HL-60 (cell line): ENCODE results near the gene SMIM22.

Source experiments
- DNase-seq, 2 experiments: peaks; one replicate each; pipeline ENCODE4 v3.0.0-alpha.2; 2010 to 2020; ENCODE audit warnings: low read depth in 1 of 2, low spot score in 1 of 2
- H3K27ac ChIP-seq: fragments of 250-450 bp; sonication (Bioruptor Pico); replicated peaks from 2 replicates; pipeline ENCODE4 v1.5.1; 2020; ENCODE audit warnings: mild to moderate bottlenecking, moderate library complexity
- H3K27me3 ChIP-seq: fragments of 250-450 bp; sonication (Bioruptor Pico); 2 replicates; pipeline ENCODE4 v1.5.1; 2021; ENCODE audit warnings: mild to moderate bottlenecking, moderate library complexity; ENCODE audit not compliant: insufficient read depth, poor library complexity, severe bottlenecking
- H3K4me3 ChIP-seq: replicated peaks from 2 replicates; pipeline ENCODE4 v1.5.1; 2011; ENCODE audit warnings: mild to moderate bottlenecking, control low read depth, low read length; ENCODE audit not compliant: insufficient read depth
- GABPA ChIP-seq: IDR thresholded peaks from 2 replicates; pipeline ENCODE4 v1.6.1; 2012; ENCODE audit warnings: low read depth
- POLR2AphosphoS5 ChIP-seq: IDR thresholded peaks from 2 replicates; pipeline ENCODE4 v1.6.1; 2012; ENCODE audit warnings: low read depth
- SPI1 ChIP-seq: IDR thresholded peaks from 2 replicates; pipeline ENCODE4 v1.6.1; 2012; ENCODE audit warnings: low read depth, mild to moderate bottlenecking, borderline replicate concordance
- TF ChIP-seq, protein P1 (sequence below): IDR thresholded peaks from one replicate; pipeline ENCODE4 v1.5.1; 2011; ENCODE audit warnings: low read length, control low read depth, inconsistent platforms; ENCODE audit not compliant: insufficient read depth
- TF ChIP-seq, protein P2 (sequence below): IDR thresholded peaks from 2 replicates; pipeline ENCODE4 v1.6.1; 2012; ENCODE audit warnings: low read depth; ENCODE audit not compliant: insufficient replicate concordance

SMIM22 gene

DNA sequence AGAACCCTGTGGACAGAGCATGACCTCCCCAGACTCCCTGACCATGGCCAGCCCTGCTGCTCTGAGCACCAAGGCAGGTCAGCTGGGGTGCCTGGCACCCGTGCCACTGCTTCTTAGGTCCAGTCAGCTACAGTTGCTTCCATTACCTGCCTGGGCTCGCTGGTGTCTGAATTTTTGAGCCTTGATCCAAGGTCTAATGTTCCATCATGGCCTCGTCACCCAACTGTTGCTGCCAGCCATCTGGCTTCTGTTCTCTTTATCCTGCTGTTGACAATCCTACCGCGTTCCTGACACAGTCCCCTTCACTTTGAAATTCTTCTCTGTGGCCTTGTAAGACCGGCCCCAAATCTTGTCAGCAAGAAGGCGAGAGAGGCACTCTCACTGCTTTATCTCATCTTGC, 35.2 kb downstream of the SMIM22 start:
- Histone ChIP-seq H3K4me3 (no peak overlapping the region), H3K27ac (no peak overlapping the region), H3K27me3 (no peaks in the 10 kb centered on the region)
- TF ChIP-seq GABPA (no peak), SPI1 (no peak), POLR2AphosphoS5 (no peak)
- TF ChIP-seq, protein P1, sequence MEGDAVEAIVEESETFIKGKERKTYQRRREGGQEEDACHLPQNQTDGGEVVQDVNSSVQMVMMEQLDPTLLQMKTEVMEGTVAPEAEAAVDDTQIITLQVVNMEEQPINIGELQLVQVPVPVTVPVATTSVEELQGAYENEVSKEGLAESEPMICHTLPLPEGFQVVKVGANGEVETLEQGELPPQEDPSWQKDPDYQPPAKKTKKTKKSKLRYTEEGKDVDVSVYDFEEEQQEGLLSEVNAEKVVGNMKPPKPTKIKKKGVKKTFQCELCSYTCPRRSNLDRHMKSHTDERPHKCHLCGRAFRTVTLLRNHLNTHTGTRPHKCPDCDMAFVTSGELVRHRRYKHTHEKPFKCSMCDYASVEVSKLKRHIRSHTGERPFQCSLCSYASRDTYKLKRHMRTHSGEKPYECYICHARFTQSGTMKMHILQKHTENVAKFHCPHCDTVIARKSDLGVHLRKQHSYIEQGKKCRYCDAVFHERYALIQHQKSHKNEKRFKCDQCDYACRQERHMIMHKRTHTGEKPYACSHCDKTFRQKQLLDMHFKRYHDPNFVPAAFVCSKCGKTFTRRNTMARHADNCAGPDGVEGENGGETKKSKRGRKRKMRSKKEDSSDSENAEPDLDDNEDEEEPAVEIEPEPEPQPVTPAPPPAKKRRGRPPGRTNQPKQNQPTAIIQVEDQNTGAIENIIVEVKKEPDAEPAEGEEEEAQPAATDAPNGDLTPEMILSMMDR: no peak
- TF ChIP-seq, protein P2, sequence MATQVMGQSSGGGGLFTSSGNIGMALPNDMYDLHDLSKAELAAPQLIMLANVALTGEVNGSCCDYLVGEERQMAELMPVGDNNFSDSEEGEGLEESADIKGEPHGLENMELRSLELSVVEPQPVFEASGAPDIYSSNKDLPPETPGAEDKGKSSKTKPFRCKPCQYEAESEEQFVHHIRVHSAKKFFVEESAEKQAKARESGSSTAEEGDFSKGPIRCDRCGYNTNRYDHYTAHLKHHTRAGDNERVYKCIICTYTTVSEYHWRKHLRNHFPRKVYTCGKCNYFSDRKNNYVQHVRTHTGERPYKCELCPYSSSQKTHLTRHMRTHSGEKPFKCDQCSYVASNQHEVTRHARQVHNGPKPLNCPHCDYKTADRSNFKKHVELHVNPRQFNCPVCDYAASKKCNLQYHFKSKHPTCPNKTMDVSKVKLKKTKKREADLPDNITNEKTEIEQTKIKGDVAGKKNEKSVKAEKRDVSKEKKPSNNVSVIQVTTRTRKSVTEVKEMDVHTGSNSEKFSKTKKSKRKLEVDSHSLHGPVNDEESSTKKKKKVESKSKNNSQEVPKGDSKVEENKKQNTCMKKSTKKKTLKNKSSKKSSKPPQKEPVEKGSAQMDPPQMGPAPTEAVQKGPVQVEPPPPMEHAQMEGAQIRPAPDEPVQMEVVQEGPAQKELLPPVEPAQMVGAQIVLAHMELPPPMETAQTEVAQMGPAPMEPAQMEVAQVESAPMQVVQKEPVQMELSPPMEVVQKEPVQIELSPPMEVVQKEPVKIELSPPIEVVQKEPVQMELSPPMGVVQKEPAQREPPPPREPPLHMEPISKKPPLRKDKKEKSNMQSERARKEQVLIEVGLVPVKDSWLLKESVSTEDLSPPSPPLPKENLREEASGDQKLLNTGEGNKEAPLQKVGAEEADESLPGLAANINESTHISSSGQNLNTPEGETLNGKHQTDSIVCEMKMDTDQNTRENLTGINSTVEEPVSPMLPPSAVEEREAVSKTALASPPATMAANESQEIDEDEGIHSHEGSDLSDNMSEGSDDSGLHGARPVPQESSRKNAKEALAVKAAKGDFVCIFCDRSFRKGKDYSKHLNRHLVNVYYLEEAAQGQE: no peak
- no peak for DNase-seq

DNA sequence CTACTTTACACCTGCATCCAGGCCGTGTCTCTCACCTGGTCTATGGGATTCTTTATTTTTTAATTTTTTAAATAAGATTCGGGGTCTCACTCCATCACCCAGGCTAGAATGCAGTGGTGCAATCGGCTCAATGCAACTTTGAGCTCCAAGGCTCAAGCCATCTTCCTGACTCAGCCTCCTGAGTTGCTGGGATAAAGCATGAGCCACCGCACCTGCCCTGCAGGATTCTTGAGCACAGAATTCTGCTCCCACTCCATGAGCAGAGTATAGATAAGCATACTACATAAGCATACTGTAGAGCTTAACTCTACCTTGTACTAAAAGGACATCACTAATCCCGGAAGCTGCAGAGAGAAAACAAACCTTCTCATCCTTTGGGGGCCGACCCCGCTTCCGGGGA, 36.4 kb downstream of the SMIM22 start:
- no peak for DNase-seq
- no peak for TF ChIP-seq POLR2AphosphoS5
- TF ChIP-seq GABPA: no peak
- TF ChIP-seq, protein P1: no peak
- TF ChIP-seq SPI1: no peak
- TF ChIP-seq, protein P2: no peak
- Histone ChIP-seq H3K4me3 (no peak overlapping the region), H3K27ac (no peak overlapping the region), H3K27me3 (no peaks in the 10 kb centered on the region)

DNA sequence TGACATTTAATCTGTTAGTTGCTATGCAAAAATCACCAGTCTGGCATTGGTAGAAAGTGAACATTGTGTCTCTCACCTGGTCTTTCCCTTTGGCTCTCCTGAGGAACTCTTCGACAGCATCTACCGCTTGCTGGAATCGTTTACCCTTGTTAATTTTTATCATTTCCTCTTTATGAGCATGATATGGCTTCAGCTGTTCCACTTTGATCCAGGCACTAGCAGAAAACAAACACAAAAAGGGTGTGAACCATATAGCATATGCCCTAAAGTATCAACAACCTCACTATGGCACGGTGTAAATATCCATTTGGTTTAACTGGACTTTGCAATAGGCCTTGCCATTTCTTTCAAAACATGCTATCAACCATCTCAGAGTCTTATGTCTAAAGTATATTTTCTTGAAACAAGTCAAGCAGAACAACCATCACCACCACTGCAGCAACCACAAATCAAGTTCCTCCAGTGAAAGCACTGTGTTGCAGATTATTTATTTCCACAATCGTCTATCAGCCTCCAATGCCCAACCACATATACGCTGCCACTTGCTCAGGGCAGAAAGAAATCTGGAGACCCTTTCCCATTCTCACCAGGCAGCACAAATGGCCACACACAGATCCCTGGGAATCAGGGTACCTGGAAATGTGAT, 37.7 kb downstream of the SMIM22 start:
- H3K27me3 ChIP-seq: no peaks in the 10 kb centered on the region
- no peak overlapping the region for H3K27ac ChIP-seq
- no peak for DNase-seq
- TF ChIP-seq, protein P1: no peak
- no peak for TF ChIP-seq SPI1
- H3K4me3 ChIP-seq: no peak overlapping the region

DNA sequence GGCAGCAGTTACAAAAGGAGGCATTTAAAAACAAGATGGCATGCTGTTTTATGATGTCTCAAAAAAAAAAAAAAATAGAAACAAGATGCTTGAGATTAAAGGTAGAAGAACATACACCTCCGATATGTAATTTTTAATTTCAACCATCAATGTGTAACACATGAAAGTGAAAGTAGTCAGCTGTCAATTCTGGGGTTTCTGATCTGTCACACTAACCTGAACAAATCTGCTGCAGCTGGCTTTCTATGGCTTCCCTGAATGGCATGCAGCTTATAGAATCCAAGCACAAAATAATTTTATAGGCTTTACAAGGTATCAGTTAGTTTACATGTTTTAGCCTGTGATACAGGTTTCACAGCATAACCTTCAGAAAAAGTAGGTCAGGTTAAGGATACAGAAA, 38.4 kb downstream of the SMIM22 start:
- Histone ChIP-seq H3K27me3 (no peaks in the 10 kb centered on the region), H3K27ac (no peak overlapping the region), H3K4me3 (no peak overlapping the region)
- TF ChIP-seq SPI1: no peak
- TF ChIP-seq, protein P1: no peak
- TF ChIP-seq GABPA: no peak
- TF ChIP-seq, protein P2: no peak
- no peak for TF ChIP-seq POLR2AphosphoS5
- DNase-seq: no peak
